Ovary (tissue), 9 donors: ENCODE results near the gene CGB1. TPM values are rescaled to one million over a fixed set of nuclear protein-coding genes. Genes with fewer than 3 reads are reported as not detected.

Experiments
- DNase-seq, 5 donors: peaks; one replicate each; pipeline ENCODE4 v3.0.0-alpha.2; 2019 to 2020
- H3K27ac ChIP-seq, 2 donors: fragments of 200-600 bp; one replicate each; pipeline versions ENCODE4 v1.5.1 to v1.8.0; 2019 to 2022
- H3K27me3 ChIP-seq: fragments of 200-600 bp; one replicate; pipeline ENCODE4 v1.8.0; 2022
- H3K36me3 ChIP-seq: fragments of 200-600 bp; sonication (generic); one replicate; pipeline ENCODE4 v1.5.1; 2019
- H3K4me1 ChIP-seq: one replicate; pipeline ENCODE4 v1.8.1; 2013; ENCODE audit warnings: mild to moderate bottlenecking, moderate library complexity; ENCODE audit not compliant: insufficient read depth
- H3K4me3 ChIP-seq: fragments of 200-600 bp; sonication (generic); one replicate; pipeline ENCODE4 v1.5.1; 2017
- H3K9me3 ChIP-seq, 2 donors: fragments of 200-600 bp in 1 of 2; sonication (generic) in 1 of 2; one replicate each; pipeline versions ENCODE4 v1.5.1 to v1.8.1; 2013 to 2019; ENCODE audit warnings: mild to moderate bottlenecking in 1 of 2, moderate library complexity in 1 of 2
- EP300 ChIP-seq: sonication (generic); formaldehyde crosslinking; IDR thresholded peaks from one replicate; pipeline ENCODE4 v1.6.1; 2017; ENCODE audit warnings: antibody characterized with exemption
- POLR2A ChIP-seq: fragments of 450-650 bp; IDR thresholded peaks from one replicate; pipeline ENCODE4 v1.6.1; 2017; ENCODE audit warnings: antibody characterized with exemption, mild to moderate bottlenecking, moderate library complexity
- WGBS, 3 donors: extraction: QIAGEN DNeasy Blood & Tissue Kit in 1 of 3; methylation state at CpG; one replicate each; pipeline versions ENCODE4 v1.1.5 to v1.1.7; 2013 to 2017; 5-methylcytosine and 5-hydroxymethylcytosine counted together
- intact Hi-C, 4 donors: fragments of 100-400 bp; cut with DNase I; formaldehyde crosslinking; loops; one replicate each; pipeline versions ENCODE4 v1.11.0 to v1.15.1; 2022 to 2023
- polyA plus RNA-seq, 2 donors: library from polyadenylated mRNA; stranded (reverse); fragments of 200-250 nt in 1 of 2; fragments of 350-450 nt in 1 of 2; fragmentation: Illumina TruSeq in 1 of 2; extraction: RNeasy Lipid Tissue Mini Kit (QIAGEN cat#74804) in 1 of 2; gene quantifications; one replicate each; pipeline ENCODE4 v1.2.3, GENCODE V29; 2013 to 2014
- total RNA-seq, 7 donors: library from RNA; depleted of rRNA in 2 of 7; stranded (reverse); fragments of >200 nt in 2 of 7; fragmentation: NEBNext Ultra II Directional in 3 of 7; extraction: Animal tissue kit (Norgen Biotek cat#: 25700) in 3 of 7; gene quantifications; one replicate each; pipeline versions ENCODE4 v1.1.0 to v1.2.4, GENCODE V29; 2016 to 2023
- TF ChIP-seq, protein P1 (sequence below), 3 donors: fragments of 450-650 bp in 2 of 3; fragments of 200-600 bp in 1 of 3; IDR thresholded peaks; one replicate each; pipeline versions ENCODE4 v1.5.1 to v1.8.0; 2016 to 2022; ENCODE audit warnings: antibody characterized with exemption in 3 of 3, mild to moderate bottlenecking in 1 of 3
- donor health status: DM: no; HTN: no; CAD: no; lungs with moderate emphysema.
- donor health status: DM: no; HTN: no; CAD: no.
- donor health status: Bipolar disorder and iron deficiency.
- donor health status: DM: yes; HTN: yes; CAD: no.
- donor health status: DM: no; HTN: no; CAD: no.
- donor health status: DM: yes; HTN: yes; CAD: no.

Gene CGB1
- total and polyA plus RNA-seq, 9 donors, result not detected

DNA sequence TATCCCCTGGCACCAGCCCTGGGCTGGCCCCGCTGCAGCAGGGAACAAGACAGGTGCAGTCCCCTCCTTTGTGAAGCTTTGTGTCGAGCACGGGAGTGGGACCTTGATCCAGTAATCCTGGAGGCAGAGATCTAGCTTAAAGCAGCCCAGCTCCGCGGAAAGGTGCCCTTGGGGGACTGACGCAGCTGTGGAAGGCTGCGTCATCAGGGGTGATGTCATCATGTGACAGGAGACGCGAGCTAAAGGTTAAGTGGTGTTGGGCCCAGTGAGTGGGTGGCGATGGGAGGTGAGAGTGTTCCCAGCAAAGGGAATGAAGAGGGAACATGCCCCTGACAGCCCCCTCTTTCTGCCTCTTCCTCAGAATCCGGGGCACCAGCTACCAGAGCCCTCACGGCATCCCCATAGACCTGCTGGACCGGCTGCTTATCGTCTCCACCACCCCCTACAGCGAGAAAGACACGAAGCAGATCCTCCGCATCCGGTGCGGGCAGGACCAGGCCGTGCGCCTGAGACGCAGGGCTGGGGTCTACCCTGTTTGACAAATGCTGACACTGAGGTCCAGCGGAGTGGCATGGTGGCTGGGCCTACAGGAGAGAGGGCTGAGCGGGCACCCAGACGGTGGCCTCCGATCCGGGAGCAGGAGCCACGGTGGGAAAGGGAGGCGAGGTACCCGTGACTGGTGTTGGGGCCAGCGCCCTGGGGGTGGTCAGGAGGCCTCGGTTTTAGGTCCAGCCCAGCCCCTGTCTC, 22.4 kb downstream of the CGB1 start:
- TF ChIP-seq POLR2A (no peak), EP300 (no peak)
- TF ChIP-seq, protein P1, sequence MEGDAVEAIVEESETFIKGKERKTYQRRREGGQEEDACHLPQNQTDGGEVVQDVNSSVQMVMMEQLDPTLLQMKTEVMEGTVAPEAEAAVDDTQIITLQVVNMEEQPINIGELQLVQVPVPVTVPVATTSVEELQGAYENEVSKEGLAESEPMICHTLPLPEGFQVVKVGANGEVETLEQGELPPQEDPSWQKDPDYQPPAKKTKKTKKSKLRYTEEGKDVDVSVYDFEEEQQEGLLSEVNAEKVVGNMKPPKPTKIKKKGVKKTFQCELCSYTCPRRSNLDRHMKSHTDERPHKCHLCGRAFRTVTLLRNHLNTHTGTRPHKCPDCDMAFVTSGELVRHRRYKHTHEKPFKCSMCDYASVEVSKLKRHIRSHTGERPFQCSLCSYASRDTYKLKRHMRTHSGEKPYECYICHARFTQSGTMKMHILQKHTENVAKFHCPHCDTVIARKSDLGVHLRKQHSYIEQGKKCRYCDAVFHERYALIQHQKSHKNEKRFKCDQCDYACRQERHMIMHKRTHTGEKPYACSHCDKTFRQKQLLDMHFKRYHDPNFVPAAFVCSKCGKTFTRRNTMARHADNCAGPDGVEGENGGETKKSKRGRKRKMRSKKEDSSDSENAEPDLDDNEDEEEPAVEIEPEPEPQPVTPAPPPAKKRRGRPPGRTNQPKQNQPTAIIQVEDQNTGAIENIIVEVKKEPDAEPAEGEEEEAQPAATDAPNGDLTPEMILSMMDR (IDR thresholded peaks at IDR 0.05), result no peak
- H3K9me3 ChIP-seq, result no peaks in the 10 kb centered on the region
- H3K27me3 ChIP-seq, result no peaks in the 10 kb centered on the region
- H3K36me3 ChIP-seq, result no peaks in the 10 kb centered on the region
- no peak for DNase-seq
- WGBS, 3 donors, result 88 to 92% (median 91%) methylated on average over 32 of the region's 32 CpGs
- intact Hi-C loops, result no loop called here
- no peak overlapping the region for H3K4me3 ChIP-seq
- peaks cover 6% of the 10 kb centered on the region for H3K4me1 ChIP-seq
- no peak overlapping the region for H3K27ac ChIP-seq

DNA sequence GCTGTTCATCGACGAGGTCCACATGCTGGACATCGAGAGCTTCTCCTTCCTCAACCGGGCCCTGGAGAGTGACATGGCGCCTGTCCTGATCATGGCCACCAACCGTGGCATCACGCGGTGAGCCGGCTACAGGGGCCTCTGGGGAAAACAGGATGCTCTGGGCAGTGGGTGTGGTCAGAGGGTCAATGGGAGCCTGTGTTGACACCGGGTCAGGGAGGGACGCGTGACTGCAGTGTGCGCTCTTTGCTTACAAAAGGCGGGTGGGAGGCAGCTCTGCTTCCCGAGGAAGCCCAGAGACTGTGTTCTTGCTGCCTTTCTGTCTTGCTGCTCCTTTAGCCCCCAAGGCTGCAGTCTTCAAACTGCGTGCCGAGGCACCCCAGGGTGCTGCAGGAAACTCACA, 25.5 kb downstream of the CGB1 start:
- H3K27ac ChIP-seq, result no peak overlapping the region
- no peaks in the 10 kb centered on the region for H3K9me3 ChIP-seq
- no peaks in the 10 kb centered on the region for H3K36me3 ChIP-seq
- H3K4me1 ChIP-seq, result no peaks in the 10 kb centered on the region
- no peaks in the 10 kb centered on the region for H3K27me3 ChIP-seq
- no peak for TF ChIP-seq POLR2A
- no peak for TF ChIP-seq EP300
- TF ChIP-seq, protein P1 (IDR thresholded peaks at IDR 0.05), result no peak
- no peak overlapping the region for H3K4me3 ChIP-seq
- intact Hi-C loops, result no loop called here
- no peak for DNase-seq
- 83 to 94% (median 83%) methylated on average over 17 of the region's 17 CpGs for WGBS, 3 donors

DNA sequence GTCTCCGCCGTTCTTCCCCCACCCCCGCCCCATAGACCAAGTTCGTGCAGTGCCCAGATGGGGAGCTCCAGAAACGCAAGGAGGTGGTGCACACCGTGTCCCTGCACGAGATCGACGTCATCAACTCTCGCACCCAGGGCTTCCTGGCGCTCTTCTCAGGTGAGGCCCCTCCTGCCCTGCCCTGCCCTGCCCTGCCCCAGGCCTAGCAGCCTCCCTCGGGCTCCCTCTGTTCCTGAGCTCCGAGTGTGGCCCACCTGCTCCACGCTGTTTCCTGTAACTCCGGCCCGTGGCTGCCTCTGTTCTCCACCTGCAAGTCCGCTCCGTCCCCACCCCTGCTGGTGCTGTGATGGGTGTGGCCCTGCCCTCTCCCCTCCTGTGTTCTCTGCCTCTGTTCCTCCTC, 26.2 kb downstream of the CGB1 start:
- no peak overlapping the region for H3K27ac ChIP-seq
- no peaks in the 10 kb centered on the region for H3K4me1 ChIP-seq
- WGBS, 3 donors, result 86 to 93% (median 89%) methylated on average over 18 of the region's 18 CpGs
- no peak for DNase-seq
- no peaks in the 10 kb centered on the region for H3K27me3 ChIP-seq
- H3K4me3 ChIP-seq, result no peak overlapping the region
- H3K9me3 ChIP-seq, result no peaks in the 10 kb centered on the region
- intact Hi-C loops, result no loop called here
- no peaks in the 10 kb centered on the region for H3K36me3 ChIP-seq
- TF ChIP-seq EP300, result no peak
- no peak for TF ChIP-seq POLR2A
- TF ChIP-seq, protein P1 (IDR thresholded peaks at IDR 0.05), result no peak

DNA sequence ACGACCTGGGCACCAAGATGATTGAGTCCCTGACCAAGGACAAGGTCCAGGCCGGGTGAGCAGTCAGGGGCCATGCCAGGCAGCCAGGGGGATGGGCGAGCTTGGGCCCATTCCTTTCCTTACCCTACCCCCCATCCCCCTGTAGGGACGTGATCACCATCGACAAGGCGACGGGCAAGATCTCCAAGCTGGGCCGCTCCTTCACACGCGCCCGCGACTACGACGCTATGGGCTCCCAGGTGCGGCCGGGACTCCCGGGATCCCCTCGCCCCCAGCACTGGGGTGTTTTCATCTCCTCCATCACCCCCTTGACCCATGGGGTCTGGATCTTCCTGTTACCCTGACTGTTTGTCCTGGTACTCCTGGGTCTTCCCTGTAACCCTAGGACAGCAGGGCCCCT, 26.9 kb downstream of the CGB1 start:
- TF ChIP-seq EP300 (no peak), POLR2A (no peak)
- TF ChIP-seq, protein P1 (IDR thresholded peaks at IDR 0.05), result no peak
- Histone ChIP-seq H3K36me3 (no peaks in the 10 kb centered on the region), H3K4me1 (no peaks in the 10 kb centered on the region), H3K27me3 (no peaks in the 10 kb centered on the region), H3K9me3 (no peaks in the 10 kb centered on the region), H3K4me3 (no peak overlapping the region), H3K27ac (no peak overlapping the region)
- 90 to 94% (median 93%) methylated on average over 18 of the region's 18 CpGs for WGBS, 3 donors
- no peak for DNase-seq
- intact Hi-C loops, result no loop called here
